H1 (cell line): ENCODE results near the gene NKAIN4. TPM values are rescaled to one million over a fixed set of nuclear protein-coding genes. Genes with fewer than 3 reads are reported as not detected.

Experiments used
- CTCF ChIA-PET: fragments of 300-600 bp; sonication (Branson Sonifier 250); formaldehyde crosslinking; loops from one replicate; lab custom pipeline; 2021; ENCODE audit not compliant: partially characterized antibody; lab: Charles Lee
- POLR2A ChIA-PET: fragments of 300-600 bp; sonication (Branson Sonifier 250); formaldehyde crosslinking; loops from one replicate; lab custom pipeline; 2021; ENCODE audit warnings: inconsistent platforms; ENCODE audit not compliant: partially characterized antibody; lab: Charles Lee
- DNase-seq, 2 experiments: peaks; one replicate each; pipeline versions ENCODE4 v3.0.0 to v3.0.0-alpha.2; 2010 to 2022; ENCODE audit warnings: low spot score in 2 of 2, low read depth in 1 of 2, mixed read lengths in 1 of 2
- FAIRE-seq: peaks from 2 replicates; lab custom pipeline; 2011; peaks lifted over from hg19 to GRCh38; lab: Jason Lieb, UNC
- H2AFZ ChIP-seq: 2 replicates; pipeline ENCODE4 v1.8.1; 2012; ENCODE audit warnings: low read length, inconsistent platforms
- H2AK5ac ChIP-seq: 2 replicates; pipeline ENCODE4 v1.6.1; 2013; ENCODE audit warnings: low read depth, low read length
- H2BK120ac ChIP-seq: replicated peaks from 2 replicates; pipeline ENCODE3; 2013; ENCODE audit warnings: low read depth, low read length, inconsistent platforms
- H2BK12ac ChIP-seq: 2 replicates; pipeline ENCODE4 v1.6.1; 2013; ENCODE audit warnings: low read depth, low read length
- H2BK15ac ChIP-seq: 2 replicates; pipeline ENCODE4 v1.6.1; 2013; ENCODE audit warnings: low read length
- H2BK20ac ChIP-seq: 2 replicates; pipeline ENCODE4 v1.6.1; 2013; ENCODE audit warnings: low read length
- H2BK5ac ChIP-seq: 2 replicates; pipeline ENCODE4 v1.6.1; 2013; ENCODE audit warnings: low read depth, low read length
- H3K14ac ChIP-seq: 2 replicates; pipeline ENCODE4 v1.6.1; 2013; ENCODE audit warnings: inconsistent platforms; ENCODE audit not compliant: insufficient read length
- H3K18ac ChIP-seq: 2 replicates; pipeline ENCODE4 v1.6.1; 2013; ENCODE audit warnings: low read length; ENCODE audit errors: extremely low read depth
- H3K23ac ChIP-seq: 2 replicates; pipeline ENCODE4 v1.6.1; 2013; ENCODE audit warnings: inconsistent platforms; ENCODE audit not compliant: insufficient read length
- H3K23me2 ChIP-seq: 2 replicates; pipeline ENCODE4 v1.6.1; 2013; ENCODE audit warnings: low read depth, low read length
- H3K27ac ChIP-seq: 2 replicates; pipeline ENCODE4 v1.6.1; 2011; ENCODE audit warnings: low read depth, low read length, inconsistent platforms
- H3K27me3 ChIP-seq, 4 experiments: replicated peaks in 1 of 4; 1 replicate in 1 of 4; 2 replicates in 3 of 4; pipeline versions ENCODE4 v1.6.1 to v1.8.1; 2011 to 2013; ENCODE audit warnings: low read length in 3 of 4, mild to moderate bottlenecking in 3 of 4, inconsistent platforms in 2 of 4, mixed read lengths in 2 of 4, moderate library complexity in 1 of 4; ENCODE audit not compliant: control insufficient read depth in 3 of 4, insufficient read depth in 3 of 4; ENCODE audit errors: extremely low read depth in 1 of 4
- H3K36me3 ChIP-seq, 4 experiments: 2 replicates each; pipeline versions ENCODE4 v1.6.1 to v1.8.1; 2011 to 2013; ENCODE audit warnings: mild to moderate bottlenecking in 4 of 4, low read length in 3 of 4, moderate library complexity in 2 of 4, control low read depth in 1 of 4, inconsistent platforms in 1 of 4; ENCODE audit not compliant: insufficient read depth in 4 of 4, control insufficient read depth in 2 of 4
- H3K4ac ChIP-seq: replicated peaks from 2 replicates; pipeline ENCODE3; 2013; ENCODE audit warnings: low read length, low read depth, mixed read lengths, inconsistent platforms; ENCODE audit not compliant: insufficient read length
- H3K4me1 ChIP-seq, 4 experiments: replicated peaks in 1 of 4; 1 replicate in 1 of 4; 2 replicates in 3 of 4; pipeline versions ENCODE4 v1.6.1 to v1.8.1; 2011 to 2013; ENCODE audit warnings: low read length in 3 of 4, inconsistent platforms in 2 of 4, mixed read lengths in 1 of 4; ENCODE audit not compliant: insufficient read depth in 4 of 4, control insufficient read depth in 3 of 4
- H3K4me2 ChIP-seq, 2 experiments: 2 replicates each; pipeline versions ENCODE4 v1.6.1 to v1.8.1; 2011 to 2013; ENCODE audit warnings: low read depth in 2 of 2, low read length in 2 of 2, control low read depth in 1 of 2, inconsistent platforms in 1 of 2, mild to moderate bottlenecking in 1 of 2; ENCODE audit not compliant: insufficient read depth in 1 of 2
- H3K4me3 ChIP-seq, 4 experiments: fragments of 200-600, 300-600 bp in 1 of 4; sonication (generic), shearing (Covaris generic), sonication (Bioruptor Twin) in 1 of 4; 2 replicates each; pipeline versions ENCODE4 v1.5.1 to v1.8.1; 2011 to 2016; ENCODE audit warnings: low read length in 4 of 4, low read depth in 3 of 4, control low read depth in 2 of 4, inconsistent platforms in 2 of 4, mild to moderate bottlenecking in 2 of 4, mixed read lengths in 1 of 4, moderate library complexity in 1 of 4; ENCODE audit not compliant: insufficient read depth in 2 of 4; ENCODE audit errors: extremely low read depth in 1 of 4
- H3K56ac ChIP-seq: replicated peaks from 2 replicates; pipeline ENCODE3; 2013; ENCODE audit warnings: low read depth, mild to moderate bottlenecking, mixed read lengths, low read length, inconsistent platforms; ENCODE audit not compliant: insufficient read length
- H3K79me1 ChIP-seq: 2 replicates; pipeline ENCODE4 v1.6.1; 2013; ENCODE audit warnings: low read depth, low read length, control low read depth
- H3K79me2 ChIP-seq, 2 experiments: 2 replicates each; pipeline versions ENCODE4 v1.6.1 to v1.8.1; 2012 to 2013; ENCODE audit warnings: low read length in 2 of 2, mild to moderate bottlenecking in 2 of 2, inconsistent platforms in 1 of 2; ENCODE audit not compliant: insufficient read depth in 2 of 2, control insufficient read depth in 1 of 2
- H3K9ac ChIP-seq, 4 experiments: replicated peaks in 1 of 4; 1 replicate in 1 of 4; 2 replicates in 3 of 4; pipeline versions ENCODE4 v1.6.1 to v1.8.1; 2011 to 2013; ENCODE audit warnings: low read depth in 3 of 4, low read length in 3 of 4, control low read depth in 2 of 4, mild to moderate bottlenecking in 2 of 4, moderate library complexity in 2 of 4, inconsistent platforms in 1 of 4; ENCODE audit errors: extremely low read depth in 1 of 4
- H3K9me3 ChIP-seq, 2 experiments: 2 replicates each; pipeline versions ENCODE4 v1.6.1 to v1.8.1; 2012 to 2013; ENCODE audit warnings: mild to moderate bottlenecking in 2 of 2, moderate library complexity in 2 of 2, control low read depth in 1 of 2, inconsistent platforms in 1 of 2, low read depth in 1 of 2, low read length in 1 of 2, mixed read lengths in 1 of 2; ENCODE audit not compliant: insufficient read depth in 2 of 2
- H4K20me1 ChIP-seq, 2 experiments: replicated peaks in 1 of 2; 2 replicates each; pipeline versions ENCODE3 to v1.8.1; 2011 to 2013; ENCODE audit warnings: inconsistent platforms in 2 of 2, low read length in 2 of 2, mild to moderate bottlenecking in 1 of 2; ENCODE audit not compliant: insufficient read depth in 2 of 2, control insufficient read depth in 1 of 2
- H4K5ac ChIP-seq: 2 replicates; pipeline ENCODE4 v1.6.1; 2013; ENCODE audit warnings: low read length, low read depth, mixed read lengths, inconsistent platforms; ENCODE audit not compliant: insufficient read length
- H4K8ac ChIP-seq: 2 replicates; pipeline ENCODE4 v1.8.0; 2013; ENCODE audit warnings: mild to moderate bottlenecking, moderate library complexity, low read length, inconsistent platforms; ENCODE audit not compliant: insufficient read depth; ENCODE audit errors: extremely low read depth
- H4K91ac ChIP-seq: replicated peaks from 2 replicates; pipeline ENCODE3; 2013; ENCODE audit warnings: low read length, mixed read lengths, inconsistent platforms; ENCODE audit not compliant: insufficient read length
- ATF3 ChIP-seq: IDR thresholded peaks from 2 replicates; pipeline ENCODE4 v1.6.1; 2011; ENCODE audit warnings: low read depth, mild to moderate bottlenecking, low read length; ENCODE audit not compliant: insufficient read depth
- BACH1 ChIP-seq: IDR thresholded peaks from 2 replicates; pipeline ENCODE4 v1.6.1; 2012; ENCODE audit warnings: low read length, improper control_type of control experiment
- BCL11A ChIP-seq, 2 experiments: IDR thresholded peaks; one replicate each; pipeline ENCODE4 v1.6.1; 2011; ENCODE audit warnings: low read depth in 2 of 2, low read length in 2 of 2, mild to moderate bottlenecking in 2 of 2
- BRCA1 ChIP-seq: IDR thresholded peaks from 2 replicates; pipeline ENCODE4 v1.6.1; 2012; ENCODE audit warnings: low read depth, low read length, improper control_type of control experiment
- CEBPB ChIP-seq: IDR thresholded peaks from 2 replicates; pipeline ENCODE4 v1.6.1; 2012; ENCODE audit warnings: low read depth, low read length
- E2F6 ChIP-seq: IDR thresholded peaks from 2 replicates; pipeline ENCODE4 v1.6.1; 2012; ENCODE audit warnings: inconsistent platforms
- EGR1 ChIP-seq: IDR thresholded peaks from 2 replicates; pipeline ENCODE4 v1.6.1; 2011; ENCODE audit warnings: low read depth, low read length, borderline replicate concordance
- HDAC6 ChIP-seq: IDR thresholded peaks from one replicate; pipeline ENCODE4 v1.7.1; 2012; ENCODE audit warnings: low read depth, mild to moderate bottlenecking, inconsistent platforms, low read length, moderate library complexity
- MAFK ChIP-seq: IDR thresholded peaks from 2 replicates; pipeline ENCODE4 v1.6.1; 2012; ENCODE audit warnings: low read depth, mild to moderate bottlenecking, improper control_type of control experiment, low read length
- WGBS, 2 experiments: shearing (Covaris generic) in 1 of 2; methylation state at CpG; one replicate each; pipeline versions ENCODE4 v1.1.6 to v1.1.7; 2013 to 2015; ENCODE audit warnings: low lambda C conversion rate in 2 of 2, mixed read lengths in 2 of 2, inconsistent platforms in 1 of 2, low coverage in 1 of 2, missing lambda C conversion rate in 1 of 2; ENCODE audit not compliant: insufficient replicate concordance in 2 of 2, insufficient coverage in 1 of 2, insufficient read length in 1 of 2; ENCODE audit errors: extremely low coverage in 1 of 2, missing lambda C conversion rate in 1 of 2; 5-methylcytosine and 5-hydroxymethylcytosine counted together
- polyA plus RNA-seq, 7 experiments: library from polyadenylated mRNA; depleted of rRNA in 3 of 7; stranded (reverse) in 5 of 7; unstranded in 2 of 7; fragments of >200 nt in 5 of 7; fragments of 200-250 nt in 2 of 7; gene quantifications; 1 replicate in 5 of 7; 2 replicates in 1 of 7; 4 replicates in 1 of 7; pipeline versions ENCODE4 v1.2.1 to v1.2.3, GENCODE V29; 2011 to 2013; ENCODE audit warnings: missing spikeins in 2 of 7, mixed read lengths in 2 of 7
- total RNA-seq: library from RNA; stranded (reverse); fragmentation: NEBNext Ultra II Directional; extraction: Animal tissue kit (Norgen Biotek cat#: 25700); gene quantifications from 2 replicates; pipeline ENCODE4 v1.2.1, GENCODE V29; 2021
- TF ChIP-seq, protein P1 (sequence below): IDR thresholded peaks from 2 replicates; pipeline ENCODE4 v1.6.1; 2012; ENCODE audit warnings: inconsistent platforms

Gene NKAIN4
- total and polyA plus RNA-seq, 2 of the 8 experiments (the other 6 are each of a cell fraction or from before 2014, with no cell fraction given), result 6.9 to 17.0 TPM

- POLR2A ChIA-PET, result no interaction called here
- Histone ChIP-seq H2BK20ac (no peak overlapping the region), H3K23me2 (no peaks in the 10 kb centered on the region), H3K4ac (no peak overlapping the region), H2AK5ac (no peak overlapping the region), H3K27ac (no peak overlapping the region), H2AFZ (no peak overlapping the region), H3K9me3 (no peaks in the 10 kb centered on the region), H3K27me3 (peaks cover 0 to 4% (median 2%) of the 10 kb centered on the region in 4 experiments; a peak in 2 of 7 replicates), H4K5ac (no peak overlapping the region), H3K79me2 (no peaks in the 10 kb centered on the region), H3K4me3 (no peak overlapping the region), H2BK5ac (no peak overlapping the region), H3K14ac (no peak overlapping the region), H3K9ac (no peak overlapping the region), H3K56ac (no peak overlapping the region), H4K20me1 (no peaks in the 10 kb centered on the region), H3K23ac (no peak overlapping the region), H2BK15ac (no peak overlapping the region), H4K8ac (no peak overlapping the region), H3K4me1 (no peaks in the 10 kb centered on the region), H3K79me1 (no peaks in the 10 kb centered on the region), H3K36me3 (no peaks in the 10 kb centered on the region), H3K4me2 (no peak overlapping the region), H2BK120ac (no peak overlapping the region), H2BK12ac (no peak overlapping the region; the same call in 1 of the 2 replicates), H4K91ac (no peak overlapping the region), H3K18ac (no peak overlapping the region)
- TF ChIP-seq ATF3 (no peak), MAFK (no peak), BCL11A (IDR thresholded peaks at IDR 0.05; ENCODE audit: low read depth in 2 of 2, low read length in 2 of 2) (no peak), E2F6 (no peak), BACH1 (no peak), BRCA1 (no peak), CEBPB (no peak), HDAC6 (no peak), EGR1 (no peak)
- TF ChIP-seq, protein P1, sequence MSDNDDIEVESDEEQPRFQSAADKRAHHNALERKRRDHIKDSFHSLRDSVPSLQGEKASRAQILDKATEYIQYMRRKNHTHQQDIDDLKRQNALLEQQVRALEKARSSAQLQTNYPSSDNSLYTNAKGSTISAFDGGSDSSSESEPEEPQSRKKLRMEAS, result no peak
- WGBS, 2 experiments, result 82% methylated on average over 5 of the region's 5 CpGs; no CpG with 5 or more reads in 1 of the 2 experiments
- FAIRE-seq, result no peak
- DNase-seq, result no peak
- CTCF ChIA-PET, result interaction anchor here (1.7 kb wide), 1 partner anchor 12 kb away, joined by 7 read pairs; no protein-coding TSS in a partner anchor
Observed at GRCh38 chr20:63303095-63303666, 48.9 kb upstream of the NKAIN4 start.
